Measurements from ENCODE around the gene RGS13. TPM values are rescaled to one million over a fixed set of nuclear protein-coding genes. Genes with fewer than 3 reads are reported as not detected.

Gene RGS13
- total and polyA plus RNA-seq, 4 donors = 0.64 to 2.9 (median 1.1) TPM

DNA sequence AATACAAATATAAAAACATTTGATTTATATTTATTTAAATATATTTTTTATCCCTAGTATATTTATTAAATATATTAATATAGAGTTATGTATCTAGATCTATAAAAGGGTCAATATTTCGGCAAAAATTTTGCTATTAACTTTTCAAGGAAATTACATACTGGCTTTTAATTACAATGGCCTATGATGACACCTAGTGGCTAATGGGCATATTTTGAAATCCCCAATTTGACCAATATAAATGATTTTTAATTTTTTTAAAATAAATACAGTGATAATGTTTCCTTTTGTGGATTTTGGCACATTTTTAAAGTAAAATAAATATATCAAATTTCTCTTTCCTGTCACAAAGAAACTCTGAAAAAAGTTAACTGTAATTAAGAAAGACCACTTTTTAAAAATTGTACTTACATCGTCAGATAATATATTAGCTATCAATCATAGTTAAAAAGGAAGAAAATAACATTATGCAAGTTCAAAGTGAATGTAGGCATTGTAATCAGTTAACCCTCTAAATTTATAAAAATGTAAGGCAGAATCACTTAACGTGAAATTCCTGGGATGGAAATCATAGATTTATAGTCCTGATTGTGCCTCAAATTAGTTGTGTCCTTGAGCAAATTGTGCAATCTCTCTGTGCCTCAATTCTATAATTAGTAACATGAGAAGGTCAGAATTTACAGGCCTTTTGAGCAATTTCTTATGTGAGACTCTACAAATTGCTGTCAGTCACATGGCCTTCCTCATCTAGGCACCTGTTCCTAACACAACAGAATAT lies 25.6 kb upstream of the RGS13 start:
- intact Hi-C loops (cut with DNase I) = no loop called here
- DNase-seq (no peak), ATAC-seq (ENCODE audit: low FRiP score) (no peak)
- no peaks in the 10 kb centered on the region for H3K27me3 ChIP-seq (ENCODE audit: control insufficient read depth in 1 of 2, insufficient read depth in 2 of 2, low read length in 1 of 2)
- H3K27ac ChIP-seq (ENCODE audit: low read depth in 1 of 2, low read length in 2 of 2) = no peak overlapping the region
- no peak overlapping the region for H3K4me3 ChIP-seq (ENCODE audit: low read length in 2 of 2)
- H3K36me3 ChIP-seq (ENCODE audit: control insufficient read depth in 1 of 2, insufficient read depth in 2 of 2, low read length in 1 of 2) = no peaks in the 10 kb centered on the region
- WGBS, 2 donors = 57 to 60% methylated on average over 3 of the region's 3 CpGs
- H3K4me1 ChIP-seq (ENCODE audit: control insufficient read depth in 1 of 2, insufficient read depth in 2 of 2, low read length in 2 of 2) = no peaks in the 10 kb centered on the region
- H3K9me3 ChIP-seq (ENCODE audit: control insufficient read depth, low read length) = no peaks in the 10 kb centered on the region

DNA sequence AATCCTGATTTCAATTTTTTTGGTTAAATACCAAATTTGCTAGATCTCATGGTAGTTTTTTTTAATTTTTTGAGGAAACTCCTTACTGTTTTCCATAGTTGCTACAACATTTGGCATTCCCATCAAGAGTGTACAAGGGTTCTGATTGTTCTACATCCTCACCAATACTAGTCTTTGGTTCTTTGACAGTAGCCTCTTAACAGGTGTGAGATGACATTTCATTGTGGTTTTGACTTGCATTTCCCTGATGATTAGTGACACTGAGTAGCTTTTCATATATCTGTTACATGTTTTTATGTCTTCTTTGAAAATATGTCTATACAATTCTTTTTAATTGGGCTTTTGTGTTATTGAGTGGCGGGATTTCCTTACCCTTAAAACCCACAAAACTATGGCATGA lies 20.9 kb upstream of the RGS13 start:
- DNase-seq = no peak
- Histone ChIP-seq H3K27ac (ENCODE audit: low read depth in 1 of 2, low read length in 2 of 2) (no peak overlapping the region), H3K4me3 (ENCODE audit: low read length in 2 of 2) (no peak overlapping the region), H3K27me3 (ENCODE audit: control insufficient read depth in 1 of 2, insufficient read depth in 2 of 2, low read length in 1 of 2) (no peaks in the 10 kb centered on the region), H3K4me1 (ENCODE audit: control insufficient read depth in 1 of 2, insufficient read depth in 2 of 2, low read length in 2 of 2) (no peaks in the 10 kb centered on the region), H3K36me3 (ENCODE audit: control insufficient read depth in 1 of 2, insufficient read depth in 2 of 2, low read length in 1 of 2) (no peaks in the 10 kb centered on the region), H3K9me3 (ENCODE audit: control insufficient read depth, low read length) (no peaks in the 10 kb centered on the region)
- intact Hi-C loops (cut with DNase I) = no loop called here
- WGBS, 2 donors = 92 to 100% methylated on average over 1 of the region's 1 CpG
- ATAC-seq (ENCODE audit: low FRiP score) = no peak

- H3K27ac ChIP-seq (ENCODE audit: low read depth in 1 of 2, low read length in 2 of 2) = no peak overlapping the region
- H3K4me3 ChIP-seq (ENCODE audit: low read length in 2 of 2) = no peak overlapping the region
- H3K36me3 ChIP-seq (ENCODE audit: control insufficient read depth in 1 of 2, insufficient read depth in 2 of 2, low read length in 1 of 2) = no peaks in the 10 kb centered on the region
- H3K9me3 ChIP-seq (ENCODE audit: control insufficient read depth, low read length) = no peaks in the 10 kb centered on the region
- intact Hi-C loops (cut with DNase I) = no loop called here
- no peaks in the 10 kb centered on the region for H3K4me1 ChIP-seq (ENCODE audit: control insufficient read depth in 1 of 2, insufficient read depth in 2 of 2, low read length in 2 of 2)
- ATAC-seq (ENCODE audit: low FRiP score) = no peak
- DNase-seq = no peak
- H3K27me3 ChIP-seq (ENCODE audit: control insufficient read depth in 1 of 2, insufficient read depth in 2 of 2, low read length in 1 of 2) = no peaks in the 10 kb centered on the region
Observed at GRCh38 chr1:192620071-192620635, 15.8 kb upstream of the RGS13 start.

DNA sequence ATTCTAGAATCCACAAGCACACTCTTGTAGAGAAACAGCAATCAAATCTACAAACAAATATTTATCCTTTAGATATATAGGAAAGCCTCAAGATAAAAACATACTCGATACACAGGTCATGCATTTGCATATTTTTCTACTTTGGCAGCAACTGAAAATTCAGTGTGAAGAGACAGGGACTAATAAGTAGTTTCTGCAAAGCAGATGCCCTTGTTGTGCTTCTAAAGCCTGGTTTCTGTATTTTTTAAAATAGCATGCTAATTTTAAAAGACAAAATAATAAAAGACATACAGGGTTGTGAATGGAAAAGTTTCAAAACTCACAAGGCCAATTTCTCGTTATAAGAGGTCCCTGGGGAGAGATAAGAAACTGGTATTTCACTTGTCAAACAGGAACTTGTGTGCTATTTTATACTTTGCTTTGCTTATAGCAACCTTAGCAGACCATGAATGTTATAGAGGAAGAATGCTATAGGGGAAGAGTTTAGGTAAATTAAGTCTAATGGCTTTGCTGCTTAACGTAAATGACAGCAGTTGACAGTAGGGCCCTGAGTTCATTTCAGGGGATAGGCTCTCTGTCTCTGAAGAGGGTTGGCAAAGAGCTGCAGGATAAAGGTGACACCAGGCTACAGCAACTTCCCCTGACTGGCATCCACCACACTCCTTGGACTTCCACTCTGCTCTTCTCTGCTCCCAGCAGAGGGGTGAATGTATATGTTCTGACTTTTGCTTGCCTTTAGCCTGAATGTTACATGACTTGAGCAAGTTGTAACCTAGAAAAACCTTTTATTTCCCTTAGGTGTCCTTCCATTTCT lies 9.4 kb upstream of the RGS13 start:
- peaks cover 2% of the 10 kb centered on the region in 2 donors for H3K4me1 ChIP-seq (ENCODE audit: control insufficient read depth in 1 of 2, insufficient read depth in 2 of 2, low read length in 2 of 2)
- 17 to 23% methylated on average over 3 of the region's 3 CpGs for WGBS, 2 donors
- H3K9me3 ChIP-seq (ENCODE audit: control insufficient read depth, low read length) = no peaks in the 10 kb centered on the region
- DNase-seq = no peak
- no peaks in the 10 kb centered on the region for H3K27me3 ChIP-seq (ENCODE audit: control insufficient read depth in 1 of 2, insufficient read depth in 2 of 2, low read length in 1 of 2)
- H3K4me3 ChIP-seq (ENCODE audit: low read length in 2 of 2) = no peak overlapping the region
- ATAC-seq (ENCODE audit: low FRiP score) = no peak
- no peak overlapping the region for H3K27ac ChIP-seq (ENCODE audit: low read depth in 1 of 2, low read length in 2 of 2)
- intact Hi-C loops (cut with DNase I) = loop anchor here in 1 of 2 donors (5.0 kb wide), 1 partner anchor 276 kb away; no protein-coding TSS in a partner anchor
- H3K36me3 ChIP-seq (ENCODE audit: control insufficient read depth in 1 of 2, insufficient read depth in 2 of 2, low read length in 1 of 2) = no peaks in the 10 kb centered on the region

GRCh38 chr1:192627901-192628300 lies 8.0 kb upstream of the RGS13 start:
- ATAC-seq (ENCODE audit: low FRiP score) = no peak
- Histone ChIP-seq H3K27ac (ENCODE audit: low read depth in 1 of 2, low read length in 2 of 2) (no peak overlapping the region), H3K4me1 (ENCODE audit: control insufficient read depth in 1 of 2, insufficient read depth in 2 of 2, low read length in 2 of 2) (peaks cover 2% of the 10 kb centered on the region in 2 donors), H3K4me3 (ENCODE audit: low read length in 2 of 2) (no peak overlapping the region), H3K27me3 (ENCODE audit: control insufficient read depth in 1 of 2, insufficient read depth in 2 of 2, low read length in 1 of 2) (no peaks in the 10 kb centered on the region), H3K36me3 (ENCODE audit: control insufficient read depth in 1 of 2, insufficient read depth in 2 of 2, low read length in 1 of 2) (no peaks in the 10 kb centered on the region), H3K9me3 (ENCODE audit: control insufficient read depth, low read length) (no peaks in the 10 kb centered on the region)
- intact Hi-C loops (cut with DNase I) = loop anchor here in 1 of 2 donors (5.0 kb wide), 1 partner anchor 274 kb away; no protein-coding TSS in a partner anchor
- 97 to 98% methylated on average over 5 of the region's 5 CpGs for WGBS, 2 donors
- no peak for DNase-seq

DNA sequence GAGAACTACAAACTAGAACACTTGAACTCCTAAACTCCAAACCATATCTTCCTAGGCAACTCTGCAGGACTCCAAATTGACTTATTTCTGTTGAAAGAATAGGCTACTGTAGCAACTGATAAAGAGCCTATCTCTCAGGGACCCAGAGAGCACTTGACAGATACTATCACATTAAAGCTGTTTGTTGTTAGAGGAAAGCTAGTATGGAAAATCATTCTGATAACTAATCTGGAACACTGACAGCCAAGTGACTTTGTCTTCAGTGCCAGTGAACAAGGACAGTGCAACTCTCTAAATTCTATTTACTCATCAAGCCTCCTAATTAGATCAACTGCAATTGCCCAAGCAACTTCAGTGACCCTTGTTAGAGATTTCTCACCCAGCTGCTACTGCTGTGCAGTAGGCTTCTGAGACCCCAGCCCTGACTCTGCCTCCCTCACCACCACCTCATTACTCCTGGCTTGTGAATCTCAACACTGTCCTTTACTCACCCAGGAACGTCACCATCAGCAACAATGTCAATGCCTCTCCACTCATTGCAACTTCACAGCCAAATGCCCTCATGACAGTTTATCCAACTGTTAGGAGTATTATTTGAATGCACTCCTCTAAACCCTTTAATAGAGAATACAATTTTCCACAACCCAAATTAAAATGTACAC lies 7.4 kb upstream of the RGS13 start:
- H3K4me1 ChIP-seq (ENCODE audit: control insufficient read depth in 1 of 2, insufficient read depth in 2 of 2, low read length in 2 of 2) = peaks cover 2% of the 10 kb centered on the region in 2 donors
- DNase-seq = no peak
- H3K27ac ChIP-seq (ENCODE audit: low read depth in 1 of 2, low read length in 2 of 2) = no peak overlapping the region
- ATAC-seq (ENCODE audit: low FRiP score) = no peak
- no peak overlapping the region for H3K4me3 ChIP-seq (ENCODE audit: low read length in 2 of 2)
- H3K9me3 ChIP-seq (ENCODE audit: control insufficient read depth, low read length) = no peaks in the 10 kb centered on the region
- intact Hi-C loops (cut with DNase I) = loop anchor here in 1 of 2 donors (5.0 kb wide), 1 partner anchor 274 kb away; no protein-coding TSS in a partner anchor
- WGBS, 2 donors = 86 to 94% methylated on average over 1 of the region's 1 CpG
- no peaks in the 10 kb centered on the region for H3K36me3 ChIP-seq (ENCODE audit: control insufficient read depth in 1 of 2, insufficient read depth in 2 of 2, low read length in 1 of 2)
- H3K27me3 ChIP-seq (ENCODE audit: control insufficient read depth in 1 of 2, insufficient read depth in 2 of 2, low read length in 1 of 2) = no peaks in the 10 kb centered on the region

DNA sequence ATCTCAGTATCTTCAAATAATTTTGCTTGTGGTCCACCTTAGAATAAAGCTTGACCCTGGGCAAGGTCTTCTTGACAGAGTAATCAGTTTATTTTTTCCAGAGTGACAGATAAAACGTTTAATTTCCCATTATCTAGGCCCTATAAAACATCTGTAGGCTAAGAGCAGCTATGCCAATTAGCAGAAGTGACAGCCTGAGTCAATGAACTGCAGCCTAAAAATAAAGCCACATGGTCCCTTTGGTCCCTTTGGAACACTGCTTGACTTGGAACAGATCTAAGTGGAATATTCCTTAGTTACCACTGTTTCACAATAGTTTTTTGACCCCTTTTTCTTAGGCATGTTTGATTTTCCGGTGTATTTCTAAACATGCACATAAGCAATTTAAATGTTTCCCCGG lies 6.3 kb upstream of the RGS13 start:
- Histone ChIP-seq H3K4me3 (ENCODE audit: low read length in 2 of 2) (no peak overlapping the region), H3K27me3 (ENCODE audit: control insufficient read depth in 1 of 2, insufficient read depth in 2 of 2, low read length in 1 of 2) (no peaks in the 10 kb centered on the region), H3K36me3 (ENCODE audit: control insufficient read depth in 1 of 2, insufficient read depth in 2 of 2, low read length in 1 of 2) (no peaks in the 10 kb centered on the region), H3K4me1 (ENCODE audit: control insufficient read depth in 1 of 2, insufficient read depth in 2 of 2, low read length in 2 of 2) (peaks cover 2% of the 10 kb centered on the region in 2 donors), H3K27ac (ENCODE audit: low read depth in 1 of 2, low read length in 2 of 2) (no peak overlapping the region), H3K9me3 (ENCODE audit: control insufficient read depth, low read length) (no peaks in the 10 kb centered on the region)
- DNase-seq (no peak), ATAC-seq (ENCODE audit: low FRiP score) (no peak)
- WGBS, 2 donors = 44 to 45% methylated on average over 3 of the region's 3 CpGs
- intact Hi-C loops (cut with DNase I) = loop anchor here in 1 of 2 donors (5.0 kb wide), 1 partner anchor 273 kb away; no protein-coding TSS in a partner anchor

DNA sequence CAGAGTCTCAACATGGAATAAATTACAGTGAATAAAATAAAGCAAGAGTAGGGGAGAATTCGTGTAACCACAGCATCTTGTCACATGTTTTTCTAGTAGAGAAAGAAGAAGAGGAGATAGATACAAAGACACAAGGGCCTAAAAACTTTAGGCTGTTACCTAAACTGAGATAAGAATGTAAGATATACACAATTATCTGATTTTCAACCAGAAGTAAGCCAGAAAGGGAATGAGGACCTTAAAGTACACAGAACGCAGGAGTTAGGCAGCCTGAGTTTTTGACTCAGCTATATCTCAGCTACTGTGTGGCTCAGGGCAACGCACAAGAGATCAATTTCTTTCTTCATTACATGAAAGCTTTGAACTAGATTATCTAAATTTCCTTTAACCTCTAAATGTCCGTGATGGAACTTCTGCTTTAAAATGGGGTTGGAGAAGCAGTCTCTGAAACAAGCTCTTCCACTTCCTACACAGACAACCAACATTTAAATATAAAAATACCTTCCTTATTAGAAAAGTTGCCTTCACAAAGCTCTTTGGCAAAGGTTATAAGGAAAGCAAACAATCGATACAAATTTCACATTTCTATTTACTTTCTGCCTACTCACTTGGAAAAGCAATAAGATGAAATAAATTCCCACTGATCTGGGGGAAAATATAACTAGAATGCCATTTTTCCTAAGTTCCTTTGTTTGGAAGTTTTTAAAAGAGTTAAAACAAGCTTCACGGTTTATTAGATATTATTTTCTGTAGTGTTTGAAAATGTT lies 5.2 kb upstream of the RGS13 start:
- no peaks in the 10 kb centered on the region for H3K9me3 ChIP-seq (ENCODE audit: control insufficient read depth, low read length)
- peaks cover 2% of the 10 kb centered on the region in 2 donors for H3K4me1 ChIP-seq (ENCODE audit: control insufficient read depth in 1 of 2, insufficient read depth in 2 of 2, low read length in 2 of 2)
- no peak overlapping the region for H3K27ac ChIP-seq (ENCODE audit: low read depth in 1 of 2, low read length in 2 of 2)
- ATAC-seq (ENCODE audit: low FRiP score) (no peak), DNase-seq (no peak)
- 52 to 59% methylated on average over 6 of the region's 6 CpGs for WGBS, 2 donors
- H3K4me3 ChIP-seq (ENCODE audit: low read length in 2 of 2) = no peak overlapping the region
- intact Hi-C loops (cut with DNase I) = no loop called here
- no peaks in the 10 kb centered on the region for H3K36me3 ChIP-seq (ENCODE audit: control insufficient read depth in 1 of 2, insufficient read depth in 2 of 2, low read length in 1 of 2)
- H3K27me3 ChIP-seq (ENCODE audit: control insufficient read depth in 1 of 2, insufficient read depth in 2 of 2, low read length in 1 of 2) = no peaks in the 10 kb centered on the region
